Measurements from ENCODE around the gene SSBP4.

- TF ChIP-seq POLR2A (IDR thresholded peaks at IDR 0.05), result no peak
- TF ChIP-seq CTCF (IDR thresholded peaks at IDR 0.05), result no peak
- TF ChIP-seq EP300 (IDR thresholded peaks at IDR 0.05), result no peak
These were observed 24.2 kb downstream of the SSBP4 start for GRCh38 chr19:18443406-18443805.
